K562 (cell line): ENCODE results near the gene PSAP.

Source experiments
- CBX5 ChIP-seq: IDR thresholded peaks from 2 replicates; pipeline ENCODE4 v1.6.1; 2014; ENCODE audit warnings: low read depth, borderline replicate concordance
- ELF4 ChIP-seq: fragments of 450-650 bp; formaldehyde crosslinking; IDR thresholded peaks from 2 replicates; pipeline ENCODE4 v1.4.0; 2022; ENCODE audit warnings: missing genetic modification characterization
- HDAC1 ChIP-seq, 2 experiments: fragments of 450-650 bp; IDR thresholded peaks; 2 replicates each; pipeline ENCODE4 v1.6.1; 2016 to 2017; ENCODE audit warnings: inconsistent platforms in 1 of 2, mild to moderate bottlenecking in 1 of 2, moderate library complexity in 1 of 2
- KDM1A ChIP-seq, 2 experiments: fragments of 450-650 bp; IDR thresholded peaks; 2 replicates each; pipeline ENCODE4 v1.6.1; 2016; ENCODE audit warnings: mild to moderate bottlenecking in 2 of 2
- MAX ChIP-seq: sonication (generic); formaldehyde crosslinking; IDR thresholded peaks from 2 replicates; pipeline ENCODE4 v1.9.0; 2022; ENCODE audit warnings: mild to moderate bottlenecking, missing genetic modification reagents
- MTF1 ChIP-seq: fragments of 250-450 bp; sonication (Bioruptor Pico); IDR thresholded peaks from 2 replicates; pipeline ENCODE4 v1.9.0; 2021; ENCODE audit warnings: moderate library complexity, mild to moderate bottlenecking, inconsistent platforms, borderline replicate concordance
- MYC ChIP-seq, 2 experiments: fragments of 250-450 bp in 1 of 2; sonication (Bioruptor Pico) in 1 of 2; IDR thresholded peaks; 2 replicates each; pipeline versions ENCODE4 v1.5.1 to v1.6.1; 2012 to 2021; ENCODE audit warnings: low read depth in 2 of 2, borderline replicate concordance in 1 of 2, improper control_type of control experiment in 1 of 2, low read length in 1 of 2, mild to moderate bottlenecking in 1 of 2, moderate library complexity in 1 of 2
- POLR2A ChIP-seq: fragments of 450-650 bp; conservative IDR thresholded peaks from 2 replicates; pipeline ENCODE4 v1.6.1; 2016
- TRIM28 ChIP-seq: fragments of 450-650 bp; IDR thresholded peaks from 2 replicates; pipeline ENCODE4 v1.6.1; 2017
- ZNF12 ChIP-seq: sonication (generic); formaldehyde crosslinking; IDR thresholded peaks from 2 replicates; pipeline ENCODE4 v1.4.0; 2020; ENCODE audit warnings: mild to moderate bottlenecking, missing genetic modification reagents
- ZNF146 ChIP-seq: IDR thresholded peaks from one replicate; pipeline ENCODE4 v1.6.1; 2018; ENCODE audit warnings: missing compliant biosample characterization; ENCODE audit not compliant: unreplicated experiment
- ZNF263 ChIP-seq: sonication (generic); formaldehyde crosslinking; IDR thresholded peaks from 2 replicates; pipeline ENCODE4 v1.8.0; 2022; ENCODE audit warnings: mild to moderate bottlenecking, missing genetic modification reagents, borderline replicate concordance
- ZNF280A ChIP-seq: fragments of 450-650 bp; IDR thresholded peaks from 2 replicates; pipeline ENCODE4 v1.6.1; 2018; ENCODE audit warnings: mild to moderate bottlenecking, low read depth; ENCODE audit not compliant: partially characterized antibody

DNA sequence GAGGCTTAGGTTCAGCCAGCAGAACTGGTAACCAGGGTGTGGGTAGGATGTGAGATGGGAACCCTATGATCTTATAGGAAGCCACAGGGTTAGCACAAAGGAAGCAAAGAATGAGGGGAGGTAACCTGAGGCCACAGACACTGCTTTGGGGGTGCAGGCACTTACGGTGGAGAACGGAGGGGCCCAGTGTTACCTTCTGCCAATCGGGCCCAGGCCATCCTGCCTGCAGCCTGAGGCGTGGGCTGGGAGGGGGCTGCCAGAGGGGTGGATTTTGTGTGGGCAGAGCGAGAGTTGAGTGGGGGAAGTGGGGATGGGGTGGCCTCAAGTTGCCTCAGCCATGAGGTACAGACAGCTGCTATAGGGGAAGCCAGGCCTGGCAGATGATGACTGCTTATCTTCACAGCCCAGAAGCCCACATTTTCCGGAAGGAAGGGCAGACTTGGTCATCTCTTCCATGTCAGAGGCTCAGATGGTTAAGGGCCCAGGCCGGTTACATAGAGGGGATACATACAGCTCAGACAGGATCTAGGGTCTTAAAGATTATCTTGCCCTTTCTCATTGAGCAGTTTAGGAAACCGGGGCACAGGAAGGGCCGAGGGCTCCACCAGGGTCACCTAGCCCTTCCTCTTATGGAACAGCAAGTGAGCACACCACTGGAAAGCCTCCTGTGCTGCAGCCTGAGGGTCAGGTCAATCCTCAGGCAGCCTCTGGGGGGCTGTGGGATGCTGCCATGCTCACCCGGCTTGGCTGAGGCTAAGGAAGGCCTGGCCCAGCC is 53.3 kb downstream of the PSAP start:
- TF ChIP-seq ZNF280A (no peak), TRIM28 (no peak), ZNF263 (CRISPR knock-in tag) (no peak), POLR2A (no peak), MTF1 (no peak), CBX5 (no peak), KDM1A (IDR thresholded peaks at IDR 0.05) (peak; percentile 63 to 68), ZNF12 (no peak), HDAC1 (IDR thresholded peaks at IDR 0.05) (peak in 1 of 2 experiments; percentile 75; a peak in 2 of 4 replicates), ZNF146 (CRISPR knock-in tag) (no peak), MYC (IDR thresholded peaks at IDR 0.05; ENCODE audit: low read depth, low read length) (peak; percentile 65), MYC (CRISPR knock-in tag; IDR thresholded peaks at IDR 0.05; ENCODE audit: borderline replicate concordance, low read depth) (no peak), ELF4 (CRISPR knock-in tag) (peak; percentile 89), MAX (peak; percentile 93)
